ENCODE measurements around the gene TNFAIP8.

DNA sequence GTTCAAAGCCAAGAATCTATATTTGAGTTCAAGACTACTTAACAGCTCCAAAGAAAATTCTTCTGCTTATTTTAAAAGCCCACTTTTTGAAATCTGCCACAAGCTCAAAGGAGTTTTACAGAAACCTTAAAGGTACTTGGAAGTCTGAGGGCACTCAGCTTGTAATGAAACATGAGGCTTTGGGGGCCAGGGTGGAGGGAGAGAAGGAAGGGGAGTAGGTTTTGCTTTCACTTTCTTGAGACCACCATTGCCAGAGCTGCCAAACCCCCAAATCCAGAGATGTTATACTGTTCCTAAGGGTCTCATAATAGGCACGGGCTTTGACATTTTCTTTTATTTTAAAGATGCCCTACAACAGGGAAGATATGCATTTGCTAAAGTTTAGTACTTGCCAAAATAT, 42.6 kb upstream of the TNFAIP8 start:
- TF ChIP-seq, protein P1, sequence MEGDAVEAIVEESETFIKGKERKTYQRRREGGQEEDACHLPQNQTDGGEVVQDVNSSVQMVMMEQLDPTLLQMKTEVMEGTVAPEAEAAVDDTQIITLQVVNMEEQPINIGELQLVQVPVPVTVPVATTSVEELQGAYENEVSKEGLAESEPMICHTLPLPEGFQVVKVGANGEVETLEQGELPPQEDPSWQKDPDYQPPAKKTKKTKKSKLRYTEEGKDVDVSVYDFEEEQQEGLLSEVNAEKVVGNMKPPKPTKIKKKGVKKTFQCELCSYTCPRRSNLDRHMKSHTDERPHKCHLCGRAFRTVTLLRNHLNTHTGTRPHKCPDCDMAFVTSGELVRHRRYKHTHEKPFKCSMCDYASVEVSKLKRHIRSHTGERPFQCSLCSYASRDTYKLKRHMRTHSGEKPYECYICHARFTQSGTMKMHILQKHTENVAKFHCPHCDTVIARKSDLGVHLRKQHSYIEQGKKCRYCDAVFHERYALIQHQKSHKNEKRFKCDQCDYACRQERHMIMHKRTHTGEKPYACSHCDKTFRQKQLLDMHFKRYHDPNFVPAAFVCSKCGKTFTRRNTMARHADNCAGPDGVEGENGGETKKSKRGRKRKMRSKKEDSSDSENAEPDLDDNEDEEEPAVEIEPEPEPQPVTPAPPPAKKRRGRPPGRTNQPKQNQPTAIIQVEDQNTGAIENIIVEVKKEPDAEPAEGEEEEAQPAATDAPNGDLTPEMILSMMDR (IDR thresholded peaks at IDR 0.05), result no peak
- TF ChIP-seq EZH2 (IDR thresholded peaks at IDR 0.05; ENCODE audit: borderline replicate concordance, insufficient read depth, low read depth, low read length, poor library complexity, severe bottlenecking), result no peak
